HG03159 (cell line): ENCODE data around the gene TDRD9.

Experiments
- ATAC-seq: cut with Tn5 transposase; IDR thresholded peaks from one replicate; pipeline ENCODE4 v1.9.1; 2021; ENCODE audit warnings: mild to moderate bottlenecking, moderate library complexity; ENCODE audit not compliant: unreplicated experiment

The TDRD9 gene

GRCh38 chr14:104087505-104087904 is 159.2 kb downstream of the TDRD9 start:
- ATAC-seq, result no peak

DNA sequence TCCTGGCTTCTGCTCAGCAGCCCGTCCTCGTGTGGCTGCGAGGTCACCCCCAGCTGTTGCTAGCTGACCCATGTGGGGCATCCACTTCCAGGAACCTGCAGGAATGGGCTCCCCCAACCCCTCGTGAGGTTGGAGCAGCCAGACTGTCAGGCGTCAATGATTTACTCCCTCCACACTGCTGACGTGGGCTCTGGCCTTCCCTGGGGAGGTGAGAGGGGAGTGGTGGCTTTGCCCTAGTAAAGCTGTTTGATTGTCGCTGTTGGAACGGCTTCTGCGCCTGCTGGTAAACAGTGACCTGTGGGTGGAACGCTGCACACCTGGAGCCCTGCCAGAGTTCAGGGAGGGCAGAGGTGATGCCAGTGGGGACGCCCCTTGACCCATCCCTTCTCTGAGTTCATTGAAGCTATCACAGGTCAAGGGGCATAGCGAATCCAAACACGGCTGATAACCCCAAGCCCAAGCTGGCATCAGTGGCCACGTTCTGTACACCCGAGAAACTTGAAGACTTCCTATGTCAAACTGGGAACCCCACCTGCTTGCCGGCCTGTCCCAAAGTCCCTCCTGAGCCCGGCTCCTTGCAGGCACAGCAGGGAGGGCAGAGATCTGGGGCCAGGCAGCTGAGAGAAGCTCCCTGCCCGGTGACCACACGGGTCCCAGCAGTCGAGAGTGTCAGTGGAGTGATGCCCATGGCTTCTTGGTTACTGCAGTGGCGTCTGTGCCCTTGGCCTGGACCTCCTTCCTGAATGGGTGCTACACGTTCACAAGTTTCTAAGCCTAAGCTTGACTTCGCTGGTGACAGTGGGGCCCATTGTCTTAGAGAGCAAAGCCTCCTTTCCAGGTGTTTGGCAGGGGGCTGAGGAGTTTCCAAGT is 160.0 kb downstream of the TDRD9 start:
- ATAC-seq, result no peak

- no peak for ATAC-seq
Observed at GRCh38 chr14:104090071-104090748, 162.0 kb downstream of the TDRD9 start.

DNA sequence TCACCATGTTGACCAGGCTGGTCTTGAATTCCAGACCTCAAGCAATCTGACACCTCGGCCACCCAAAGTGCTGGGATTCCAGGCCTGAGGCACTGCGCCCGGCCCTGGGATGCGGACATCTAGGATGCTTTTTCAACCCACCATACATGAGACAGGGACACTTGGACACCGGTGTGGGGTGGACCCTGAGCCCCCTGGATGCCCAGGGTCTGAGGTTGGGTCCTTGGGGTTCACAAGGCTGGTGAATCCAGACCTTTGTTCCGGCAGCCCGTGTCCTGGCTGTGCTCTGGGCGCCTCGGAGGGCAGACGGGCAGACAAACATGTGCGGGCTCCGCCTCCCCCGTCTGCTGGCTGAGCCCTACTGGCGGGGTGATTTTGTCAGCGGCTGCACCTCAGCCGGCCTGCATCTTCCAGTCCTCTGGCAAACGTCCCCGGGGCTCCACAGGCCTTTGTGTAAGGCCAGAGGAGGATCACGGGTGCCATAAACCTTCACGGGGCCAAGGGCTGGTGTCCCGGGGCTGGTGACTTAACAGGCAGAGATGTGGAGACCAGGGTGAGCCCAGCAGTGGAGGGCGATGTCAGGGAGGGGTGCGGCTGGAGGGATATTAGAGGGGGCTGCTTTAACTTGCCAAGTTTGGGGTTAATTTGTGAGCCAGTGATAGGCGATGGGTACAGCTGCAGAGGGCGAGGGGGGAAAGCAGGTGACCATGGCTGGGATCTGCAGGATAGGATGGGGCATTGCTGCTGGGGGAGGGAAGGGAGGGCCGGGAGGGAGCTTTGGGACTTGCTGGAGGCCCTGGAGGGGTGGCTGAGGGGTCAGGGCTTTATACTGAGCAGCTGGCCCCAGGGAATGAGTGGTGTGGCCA is 163.0 kb downstream of the TDRD9 start:
- no peak for ATAC-seq

GRCh38 chr14:104091927-104092771 is 163.9 kb downstream of the TDRD9 start:
- no peak for ATAC-seq

DNA sequence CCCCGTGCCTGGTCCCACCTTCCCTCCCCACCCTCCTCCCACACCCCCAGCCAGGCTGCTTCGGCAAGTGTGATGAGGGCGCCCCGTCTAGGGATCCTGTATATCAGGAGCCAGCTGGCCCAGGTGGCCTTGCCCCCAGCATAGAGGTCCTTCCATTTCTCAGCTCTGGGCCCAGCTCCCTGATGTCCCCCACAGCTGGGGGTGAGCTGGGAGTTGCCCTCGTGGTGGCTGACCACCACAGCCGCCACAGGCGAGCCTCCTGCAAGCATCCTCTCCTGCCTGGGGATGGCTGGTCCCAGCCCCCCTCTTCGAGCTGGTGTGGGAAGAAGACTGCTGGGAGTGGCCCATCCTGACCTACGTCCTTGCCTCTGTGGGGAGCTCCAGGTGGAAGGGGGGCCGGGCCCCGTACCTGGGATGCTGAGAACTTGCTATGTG is 164.7 kb downstream of the TDRD9 start:
- no peak for ATAC-seq

GRCh38 chr14:104093366-104094055 is 165.3 kb downstream of the TDRD9 start:
- ATAC-seq, result no peak

- no peak for ATAC-seq
Observed at GRCh38 chr14:104094056-104094708, 165.9 kb downstream of the TDRD9 start.

DNA sequence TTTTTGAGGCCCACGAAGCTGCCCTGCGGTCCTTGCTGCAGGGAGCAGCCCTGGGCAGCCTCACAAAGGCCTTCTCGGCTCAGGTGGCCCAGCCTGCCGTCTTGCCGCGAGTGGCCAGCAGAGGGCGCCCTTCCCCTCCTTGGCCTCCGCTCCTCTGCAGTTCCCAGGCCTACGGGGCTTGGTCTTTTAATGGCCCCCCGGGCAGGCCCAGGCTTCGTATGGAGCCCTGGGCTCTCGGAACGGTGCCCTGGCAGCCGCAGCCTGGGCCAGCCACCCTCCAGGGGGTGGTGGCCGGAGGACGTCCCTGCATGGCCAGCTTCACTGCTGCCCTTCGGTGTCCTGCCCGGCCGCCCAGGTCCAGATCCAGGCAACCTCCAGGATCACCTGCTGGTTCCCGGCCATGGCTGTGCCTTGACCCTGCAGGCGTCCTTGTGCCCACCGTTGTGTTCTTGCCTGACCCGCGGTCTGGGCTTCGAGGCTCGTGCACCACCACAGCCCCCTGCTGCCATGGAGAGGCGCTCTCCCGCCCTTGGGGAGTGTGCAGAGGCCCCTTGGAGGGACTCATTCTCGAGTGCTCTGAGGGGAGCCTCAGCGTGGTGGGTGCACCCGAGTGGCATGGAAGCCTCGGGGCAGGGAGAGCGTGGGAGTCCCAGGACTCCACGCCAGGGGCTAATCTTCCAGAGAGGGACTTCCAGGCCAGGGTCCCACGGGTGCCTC is 166.6 kb downstream of the TDRD9 start:
- ATAC-seq, result no peak

- no peak for ATAC-seq
Observed at GRCh38 chr14:104095426-104096310, 167.4 kb downstream of the TDRD9 start.

DNA sequence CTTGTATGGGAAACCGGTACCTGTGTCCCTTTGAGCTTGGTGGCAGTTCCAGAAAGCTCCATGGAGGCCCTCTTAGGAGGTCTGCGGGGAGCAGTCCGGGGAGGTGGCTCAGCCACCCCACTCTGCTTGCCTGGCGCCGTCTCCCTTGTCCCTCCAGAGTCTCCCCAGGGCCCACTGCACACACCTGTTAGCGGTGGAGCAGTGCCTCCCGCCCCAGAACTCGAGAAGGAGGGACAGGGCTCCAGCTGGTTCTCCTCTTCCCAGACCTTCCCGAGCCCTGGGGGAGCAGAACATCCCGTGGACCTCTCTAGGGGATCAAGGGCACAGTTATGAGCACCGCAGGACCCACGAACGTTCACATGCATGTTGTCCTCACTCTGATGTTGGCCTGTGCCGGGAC is 168.1 kb downstream of the TDRD9 start:
- no peak for ATAC-seq

GRCh38 chr14:104096751-104097700 is 168.8 kb downstream of the TDRD9 start:
- no peak for ATAC-seq

GRCh38 chr14:104098272-104099095 is 170.2 kb downstream of the TDRD9 start:
- ATAC-seq, result no peak

DNA sequence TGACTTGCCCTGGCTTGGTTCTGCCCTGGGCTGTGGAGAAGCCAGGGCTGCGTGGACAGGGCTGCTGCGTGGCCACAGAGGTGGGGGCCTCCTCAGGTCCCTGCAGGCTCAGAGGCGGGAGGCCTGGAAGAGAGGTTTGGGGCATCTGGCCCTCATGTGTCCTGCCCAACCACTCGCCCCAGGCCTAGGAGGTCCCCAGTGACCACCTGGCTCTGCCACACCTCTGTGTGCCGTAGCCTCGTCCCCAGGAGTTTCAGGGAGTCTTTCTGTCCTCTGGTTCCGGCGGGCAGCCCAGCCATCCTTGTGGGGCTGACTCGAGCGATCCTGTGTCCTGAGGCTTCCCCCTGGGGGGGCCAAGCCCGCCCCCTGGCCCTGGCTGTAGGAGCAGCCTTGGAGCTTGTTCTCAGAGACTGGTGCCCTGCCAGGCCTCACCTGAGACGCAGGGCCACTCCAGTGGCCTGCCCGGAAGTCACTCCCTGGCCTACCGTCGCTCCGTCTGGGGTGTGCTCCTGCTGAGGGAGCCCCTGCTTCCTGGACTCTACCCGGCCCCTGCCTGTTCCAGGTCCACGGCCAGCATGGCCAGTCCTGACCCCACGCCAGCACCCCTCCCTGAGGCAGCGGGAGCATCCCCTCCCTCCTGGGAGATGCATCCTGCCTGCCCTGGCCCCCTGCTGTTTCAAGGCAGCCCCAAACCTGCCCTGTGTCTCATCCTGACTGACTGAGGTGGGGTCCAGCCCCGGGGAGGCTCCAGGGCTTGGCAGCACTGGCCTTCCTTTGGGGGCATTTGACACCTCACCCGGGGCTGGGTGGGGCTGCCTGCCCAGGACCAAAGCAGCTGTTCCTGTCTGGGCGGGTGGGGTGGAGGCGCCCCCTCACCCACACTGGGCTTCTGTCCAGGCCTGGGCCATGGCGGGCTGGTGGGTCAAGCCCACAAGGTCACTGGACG is 171.1 kb downstream of the TDRD9 start:
- ATAC-seq, result no peak
